Mesodermal cell (in vitro differentiated cells): Measurements from ENCODE around the gene STARD10.
"Not testable (repeated sequence)": the region's sequence is repeated elsewhere in the genome, so short reads cannot be mapped to it uniquely, and the experiment has no call there.

Experiments used
- H3K27ac ChIP-seq: 2 replicates; pipeline ENCODE4 v1.7.0; 2013; ENCODE audit warnings: mild to moderate bottlenecking, low read depth, low read length, moderate library complexity; ENCODE audit not compliant: severe bottlenecking
- H3K36me3 ChIP-seq: 2 replicates; pipeline ENCODE4 v1.7.1; 2013; ENCODE audit warnings: mild to moderate bottlenecking, low read length, moderate library complexity; ENCODE audit not compliant: control insufficient read depth, insufficient read depth
- H3K4me1 ChIP-seq: one replicate; pipeline ENCODE4 v1.7.1; 2013; ENCODE audit warnings: mild to moderate bottlenecking, low read length; ENCODE audit not compliant: insufficient read depth, control insufficient read depth, poor library complexity, severe bottlenecking
- H3K4me3 ChIP-seq: 2 replicates; pipeline ENCODE4 v1.7.0; 2013; ENCODE audit warnings: low read length, control low read depth, mild to moderate bottlenecking; ENCODE audit not compliant: insufficient read depth, poor library complexity, severe bottlenecking; ENCODE audit errors: extremely low read depth
- H3K9me3 ChIP-seq: 2 replicates; pipeline ENCODE4 v1.7.1; 2013; ENCODE audit warnings: mild to moderate bottlenecking, low read length, moderate library complexity; ENCODE audit not compliant: control insufficient read depth
- WGBS, 2 experiments: methylation state at CpG; one replicate each; pipeline ENCODE4 v1.1.5; 2013; ENCODE audit warnings: missing lambda C conversion rate in 2 of 2; ENCODE audit not compliant: insufficient coverage in 2 of 2; 5-methylcytosine and 5-hydroxymethylcytosine counted together

Gene STARD10

DNA sequence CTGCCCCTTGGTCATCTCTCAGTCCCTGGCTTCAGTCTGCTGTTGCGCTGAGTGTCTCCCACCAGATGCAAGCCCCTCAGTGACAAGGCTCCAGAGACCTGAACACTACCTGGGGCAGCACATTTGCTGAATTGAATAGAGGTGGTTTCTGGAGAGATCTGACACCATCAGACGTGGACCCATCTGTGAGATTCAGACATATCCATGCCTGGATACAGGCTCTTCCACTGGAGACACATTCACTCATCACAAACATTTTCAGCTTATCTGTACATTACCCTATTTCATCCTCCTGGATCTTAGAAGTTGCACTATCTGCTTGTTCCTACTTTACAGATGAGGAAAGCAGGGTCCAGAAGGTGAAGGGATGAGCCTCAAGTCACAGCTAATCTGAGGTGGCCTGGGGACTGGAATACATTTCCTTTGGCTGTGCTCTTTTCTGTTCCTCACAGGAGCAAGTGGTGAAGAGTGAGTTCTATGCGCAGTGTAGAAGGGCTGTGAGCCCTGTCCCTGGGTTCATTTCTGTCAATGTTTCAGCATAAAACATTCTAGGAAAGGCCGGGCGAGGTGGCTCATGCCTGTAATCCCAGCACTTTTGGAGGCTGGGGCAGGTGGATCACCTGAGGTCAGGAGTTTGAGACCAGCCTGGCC is 39.4 kb upstream of the STARD10 start:
- Histone ChIP-seq H3K4me1 (peaks cover 12% of the 10 kb centered on the region), H3K36me3 (peaks cover 20% of the 10 kb centered on the region), H3K27ac (no peak overlapping the region), H3K9me3 (no peaks in the 10 kb centered on the region), H3K4me3 (no peak overlapping the region)
- 93 to 96% methylated on average over 5 of the region's 5 CpGs for WGBS, 2 experiments

DNA sequence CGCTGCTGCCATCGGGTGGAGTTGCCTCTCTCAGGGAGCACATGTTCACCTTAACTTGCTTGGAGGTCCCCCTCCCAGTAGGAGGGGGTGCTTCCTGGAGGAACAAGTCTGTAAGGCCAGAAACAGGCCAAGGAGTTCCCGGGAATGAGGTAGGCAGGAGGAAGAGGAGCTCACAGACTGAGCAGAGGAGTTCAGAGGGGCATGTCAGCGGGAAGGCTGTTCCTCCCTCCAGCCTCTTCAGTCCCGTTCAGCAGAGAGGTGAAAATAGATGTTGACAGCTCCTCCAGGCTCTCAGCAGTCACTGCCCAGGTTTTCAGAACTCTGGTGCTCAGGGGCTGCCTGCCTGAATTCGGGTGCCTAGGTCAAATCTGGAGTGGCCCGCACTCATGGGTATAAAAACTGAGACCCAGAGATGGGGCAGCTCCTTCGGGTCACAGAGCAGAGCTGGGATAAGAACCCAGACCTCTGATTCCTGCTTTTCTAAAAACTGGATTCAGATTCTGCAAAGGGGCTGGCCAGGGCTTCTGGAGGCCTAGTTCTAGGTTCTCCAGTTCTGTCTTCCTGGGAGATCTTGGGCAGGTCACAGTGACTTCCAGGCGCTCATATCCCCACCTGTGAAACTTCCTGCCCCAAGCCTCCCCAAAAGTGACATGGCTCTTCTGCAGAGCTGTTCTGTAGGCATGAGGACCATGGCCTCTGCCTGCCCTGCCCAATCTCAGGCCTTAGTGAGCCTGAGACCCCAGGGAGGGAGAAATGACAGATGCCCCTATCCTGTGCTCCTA is 38.6 kb upstream of the STARD10 start:
- 90 to 100% methylated on average over 5 to 6 of the region's 9 CpGs for WGBS, 2 experiments
- Histone ChIP-seq H3K4me1 (peaks cover 12% of the 10 kb centered on the region), H3K36me3 (peaks cover 14% of the 10 kb centered on the region), H3K27ac (no peak overlapping the region), H3K4me3 (no peak overlapping the region), H3K9me3 (no peaks in the 10 kb centered on the region)

DNA sequence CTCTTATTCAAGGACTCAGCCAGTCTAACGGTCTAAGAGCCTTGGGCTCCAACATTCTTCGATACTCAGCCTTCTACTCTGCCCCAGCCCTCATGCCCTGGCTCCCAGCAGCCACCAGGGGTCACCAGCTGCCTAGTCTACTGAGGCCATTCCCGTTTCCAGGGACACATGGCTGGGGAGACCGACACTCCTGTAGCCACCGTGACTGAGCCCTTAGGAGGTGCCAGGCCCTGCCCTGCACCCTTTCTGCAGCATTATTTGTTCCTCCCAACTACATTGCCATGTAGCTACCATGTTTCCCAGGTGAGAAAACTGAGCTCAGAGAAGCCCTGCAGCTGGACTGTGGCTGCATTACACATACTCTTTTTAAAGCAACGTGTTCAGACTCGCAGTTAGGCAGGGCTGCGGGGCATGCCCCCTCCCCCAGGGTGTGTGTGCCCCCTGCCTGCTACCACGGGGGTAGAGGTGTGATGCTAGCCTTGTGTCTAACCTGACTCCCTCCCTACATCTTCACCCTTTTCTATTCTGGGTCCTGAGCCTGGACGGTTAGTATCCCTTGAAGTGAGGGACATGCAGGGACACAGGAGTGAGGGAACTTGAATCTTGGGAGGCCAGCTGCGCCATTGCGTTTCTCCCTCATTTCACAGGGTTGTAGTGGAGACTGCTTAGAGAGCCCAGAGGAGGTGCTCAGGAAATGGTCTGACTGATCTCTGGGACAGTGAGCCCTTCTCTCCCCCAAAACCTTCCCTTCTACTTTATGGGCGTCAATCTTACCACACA is 37.9 kb upstream of the STARD10 start:
- H3K36me3 ChIP-seq: peaks cover 11% of the 10 kb centered on the region
- H3K27ac ChIP-seq: no peak overlapping the region
- no peaks in the 10 kb centered on the region for H3K9me3 ChIP-seq
- no peak overlapping the region for H3K4me3 ChIP-seq
- whole genome bisulfite sequencing, 2 experiments: 39 to 45% methylated on average over 6 to 7 of the region's 13 CpGs
- H3K4me1 ChIP-seq: peaks cover 12% of the 10 kb centered on the region

DNA sequence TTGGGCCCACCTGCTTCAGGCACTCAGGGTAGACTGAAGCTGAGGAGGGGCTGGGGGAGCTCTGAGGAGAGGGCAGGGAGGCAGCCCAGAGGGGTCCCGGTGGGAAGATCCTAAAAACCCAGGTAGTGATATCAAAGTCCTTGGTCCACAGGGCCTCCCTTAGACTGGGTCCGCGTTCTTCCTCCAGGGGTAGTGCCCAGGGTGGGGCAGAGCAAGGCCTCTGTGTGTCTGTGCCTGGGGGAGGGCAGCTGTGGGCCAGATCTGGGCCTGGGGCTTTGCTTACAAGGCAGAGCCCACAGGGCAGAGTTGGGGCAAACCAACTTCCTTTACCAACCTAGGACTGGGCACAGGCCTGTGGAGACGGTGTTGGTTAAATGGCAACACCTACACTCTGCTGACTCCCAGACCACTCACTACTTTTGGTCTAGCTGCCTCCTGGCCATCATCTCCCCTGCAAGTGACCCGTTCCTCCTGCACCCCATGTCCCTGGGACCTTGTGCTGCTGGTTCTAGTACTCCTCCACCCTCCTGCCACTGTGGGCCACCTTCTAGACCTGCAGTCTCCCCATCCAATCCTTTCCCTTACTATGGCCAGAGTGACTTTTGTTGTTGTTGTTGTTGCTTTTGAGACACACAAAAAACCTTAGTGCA is 36.2 kb upstream of the STARD10 start:
- H3K4me1 ChIP-seq: peaks cover 12% of the 10 kb centered on the region
- H3K9me3 ChIP-seq: no peaks in the 10 kb centered on the region
- H3K27ac ChIP-seq: no peak overlapping the region
- H3K4me3 ChIP-seq: no peak overlapping the region
- WGBS, 2 experiments: 90 to 95% methylated on average over 4 to 5 of the region's 5 CpGs
- peaks cover 3% of the 10 kb centered on the region for H3K36me3 ChIP-seq

DNA sequence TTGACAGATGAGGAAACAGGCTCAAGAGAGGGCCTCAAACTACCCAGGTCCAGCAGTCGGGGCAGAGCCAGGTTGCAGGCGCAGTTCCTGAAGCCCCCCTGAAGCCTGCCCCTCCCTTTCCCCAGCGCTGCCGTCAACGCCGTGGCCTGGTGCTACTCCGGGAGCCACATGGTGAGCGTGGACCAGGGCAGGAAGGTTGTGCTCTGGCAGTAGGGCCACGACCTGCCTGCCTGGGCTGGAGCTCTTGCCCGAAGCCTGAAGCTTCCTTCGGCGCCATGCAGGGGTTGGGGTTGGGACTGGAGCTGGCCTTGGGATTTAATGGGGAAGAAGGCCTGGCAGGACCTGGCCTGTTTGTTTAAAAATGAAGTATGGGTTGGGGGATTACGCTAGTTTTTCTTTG is 35.3 kb upstream of the STARD10 start:
- no peaks in the 10 kb centered on the region for H3K9me3 ChIP-seq
- no peak overlapping the region for H3K27ac ChIP-seq
- WGBS, 2 experiments: 94 to 96% methylated on average over 10 to 12 of the region's 13 CpGs
- H3K4me1 ChIP-seq: peaks cover 12% of the 10 kb centered on the region
- H3K36me3 ChIP-seq: peaks cover 3% of the 10 kb centered on the region
- H3K4me3 ChIP-seq: no peak overlapping the region

GRCh38 chr11:72828692-72829101 is 34.9 kb upstream of the STARD10 start:
- no peak overlapping the region for H3K4me3 ChIP-seq
- H3K27ac ChIP-seq: no peak overlapping the region
- WGBS, 2 experiments: 86 to 89% methylated on average over 7 of the region's 7 CpGs

DNA sequence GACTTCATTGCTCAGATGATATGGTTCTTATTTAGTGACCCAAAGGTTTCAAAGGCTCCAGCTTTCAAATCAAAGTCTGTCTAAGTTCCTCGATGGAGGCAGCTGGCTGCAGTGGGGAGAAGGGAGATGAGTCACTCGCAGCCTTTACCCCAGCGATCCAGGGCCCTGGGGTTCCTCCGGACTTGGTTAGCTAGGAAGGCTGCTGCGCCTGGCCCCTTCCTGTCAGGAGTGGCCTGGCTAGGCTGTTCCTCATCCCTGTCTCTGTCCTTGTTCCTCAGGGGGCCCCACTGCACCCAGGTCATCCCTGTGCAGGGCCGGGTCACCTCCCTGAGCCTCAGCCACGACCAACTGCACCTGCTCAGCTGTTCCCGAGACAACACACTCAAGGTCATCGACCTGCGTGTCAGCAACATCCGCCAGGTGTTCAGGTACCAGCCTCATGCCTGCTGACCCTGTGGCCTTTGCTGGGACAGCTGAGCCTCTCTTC is 34.3 kb upstream of the STARD10 start:
- no peak overlapping the region for H3K4me3 ChIP-seq
- H3K27ac ChIP-seq: no peak overlapping the region
- no peaks in the 10 kb centered on the region for H3K9me3 ChIP-seq
- 90 to 92% methylated on average over 9 to 11 of the region's 11 CpGs for WGBS, 2 experiments
- H3K4me1 ChIP-seq: peaks cover 12% of the 10 kb centered on the region
- H3K36me3 ChIP-seq: peaks cover 3% of the 10 kb centered on the region

More at GRCh38 chr11:72828692-72829101, 34.9 kb upstream of the STARD10 start:
- Histone ChIP-seq H3K36me3 (peaks cover 3% of the 10 kb centered on the region), H3K4me1 (peaks cover 12% of the 10 kb centered on the region), H3K9me3 (no peaks in the 10 kb centered on the region)

DNA sequence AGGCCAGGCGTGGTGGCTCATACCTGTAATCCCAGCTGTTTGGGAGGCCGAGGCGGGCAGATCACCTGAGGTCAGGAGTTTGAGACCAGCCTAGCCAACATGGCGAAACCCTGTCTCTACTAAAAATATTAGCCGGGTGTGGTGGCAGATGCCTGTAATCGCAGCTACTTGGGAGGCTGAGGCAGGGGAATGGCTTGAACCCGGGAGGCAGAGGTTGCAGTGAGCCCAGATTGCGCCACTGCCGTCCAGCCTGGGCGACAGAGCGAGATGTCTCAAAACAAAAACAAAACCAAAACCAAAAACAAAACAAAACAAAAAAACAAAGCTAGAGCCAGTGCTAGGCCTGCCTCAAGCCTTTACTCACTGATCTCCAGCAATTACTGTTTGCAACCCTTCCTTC is 33.8 kb upstream of the STARD10 start:
- H3K4me3 ChIP-seq, H3K27ac ChIP-seq, H3K36me3 ChIP-seq, H3K9me3 ChIP-seq: not testable (repeated sequence)
- H3K4me1 ChIP-seq: peaks cover 12% of the 10 kb centered on the region
- 90 to 100% methylated on average over 9 of the region's 11 CpGs for WGBS, 2 experiments

DNA sequence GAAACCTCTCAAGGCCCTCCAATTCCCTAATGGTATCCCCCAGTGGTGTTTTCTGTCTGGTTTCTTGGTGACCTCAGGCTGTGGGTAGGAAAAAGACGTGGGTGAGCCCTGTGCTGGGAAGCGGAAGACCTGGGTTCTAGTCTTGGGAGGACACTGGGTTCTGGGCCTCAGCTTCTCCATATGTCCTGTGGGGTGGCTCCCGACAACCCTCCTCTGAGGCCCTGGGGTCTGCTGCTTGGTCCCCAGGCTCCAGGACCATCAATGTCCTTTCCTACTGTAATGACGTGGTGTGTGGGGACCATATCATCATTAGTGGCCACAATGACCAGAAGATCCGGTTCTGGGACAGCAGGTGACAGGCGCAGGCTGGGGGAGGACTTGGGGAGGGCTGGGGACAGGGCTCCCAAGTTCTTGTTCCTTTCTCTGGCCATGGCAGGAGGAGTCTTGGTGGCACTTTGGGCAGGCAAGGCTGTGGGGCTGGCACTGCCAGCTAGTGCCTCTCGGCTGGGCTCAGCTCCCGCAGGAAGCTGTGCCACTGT is 33.2 kb upstream of the STARD10 start:
- Histone ChIP-seq H3K4me3 (no peak overlapping the region), H3K36me3 (no peaks in the 10 kb centered on the region), H3K4me1 (peaks cover 7% of the 10 kb centered on the region), H3K9me3 (no peaks in the 10 kb centered on the region), H3K27ac (no peak overlapping the region)
- WGBS, 2 experiments: 99 to 100% methylated on average over 6 to 7 of the region's 8 CpGs
